C4-2B (cell line): ENCODE measurements around the gene FBXO27.

Experiments
- CTCF ChIP-seq: fragments of 450-650 bp; conservative IDR thresholded peaks from 2 replicates; pipeline ENCODE4 v1.5.1; 2017; ENCODE audit warnings: mild to moderate bottlenecking
- ZFX ChIP-seq: fragments of 450-650 bp; IDR thresholded peaks from 2 replicates; pipeline ENCODE4 v1.6.1; 2017

- TF ChIP-seq ZFX (no peak), CTCF (no peak)
These were observed 24.2 kb downstream of the FBXO27 start for GRCh38 chr19:39008137-39008536.
